Right cardiac atrium (tissue), 5 donors: ENCODE results near the gene HELZ2. TPM values are rescaled to one million over a fixed set of nuclear protein-coding genes. Genes with fewer than 3 reads are reported as not detected.
A peak's percentile ranks its signal among the peaks of the same experiment; 100 is the strongest.
"Not testable (repeated sequence)": the region's sequence is repeated elsewhere in the genome, so short reads cannot be mapped to it uniquely, and the experiment has no call there.

Experiments used
- ATAC-seq, 2 donors: fragments of 200-7000 bp; cut with Tn5 transposase; one replicate each; pipeline versions ENCODE4 v1.8.0 to v1.9.1; 2020; ENCODE audit warnings: moderate library complexity in 2 of 2, mild to moderate bottlenecking in 1 of 2
- DNase-seq, 3 donors: peaks; one replicate each; pipeline ENCODE4 v3.0.0-alpha.2; 2020
- H3K27ac ChIP-seq: one replicate; pipeline ENCODE4 v1.5.1; 2013; ENCODE audit warnings: mild to moderate bottlenecking, low read length, control low read depth, moderate library complexity
- H3K27me3 ChIP-seq: one replicate; pipeline ENCODE4 v1.6.1; 2013; ENCODE audit not compliant: control insufficient read depth, insufficient read depth
- H3K4me1 ChIP-seq: one replicate; pipeline ENCODE4 v1.6.1; 2013; ENCODE audit warnings: low read length; ENCODE audit not compliant: control insufficient read depth, insufficient read depth
- H3K4me3 ChIP-seq: one replicate; pipeline ENCODE4 v1.5.1; 2013; ENCODE audit warnings: low read length, control low read depth
- H3K9me3 ChIP-seq: one replicate; pipeline ENCODE4 v1.6.1; 2013; ENCODE audit warnings: low read length; ENCODE audit not compliant: control insufficient read depth
- WGBS: extraction: QIAGEN DNeasy Blood & Tissue Kit; methylation state at CpG from one replicate; pipeline ENCODE4 v1.1.7; 2013; 5-methylcytosine and 5-hydroxymethylcytosine counted together
- intact Hi-C, 4 donors: fragments of 100-400 bp; cut with DNase I; formaldehyde crosslinking; loops; one replicate each; pipeline versions ENCODE4 v1.11.0 to v1.14.0; 2022 to 2023
- polyA plus RNA-seq: library from polyadenylated mRNA; stranded (reverse); fragments of 200-250 nt; gene quantifications from one replicate; pipeline ENCODE4 v1.2.3, GENCODE V29; 2013
- total RNA-seq, 4 donors: library from RNA; stranded (reverse); fragmentation: NEBNext Ultra II Directional; extraction: Animal tissue kit (Norgen Biotek cat#: 25700); gene quantifications; one replicate each; pipeline ENCODE4 v1.2.1, GENCODE V29; 2021
- donor health status: healthy with polysubstance abuse.
- donor health status: DM: no; HTN: yes; CAD: no.
- donor health status: DM: no; HTN: no; CAD: no.
- donor health status: DM: no; HTN: yes; CAD: no; lungs with severe emphysema.
- donor health status: DM: yes; HTN: yes; CAD: no.

Gene HELZ2
- total and polyA plus RNA-seq, 5 donors, result 8.7 to 29.5 (median 15.7) TPM

GRCh38 chr20:63560856-63561609 is 13.0 kb downstream of the HELZ2 start:
- intact Hi-C loops, result no loop called here
- Histone ChIP-seq H3K27me3 (no peaks in the 10 kb centered on the region), H3K27ac (no peak overlapping the region), H3K9me3 (no peaks in the 10 kb centered on the region), H3K4me3 (no peak overlapping the region), H3K4me1 (no peaks in the 10 kb centered on the region)
- ATAC-seq, result no peak
- DNase-seq, result peak in 1 of 3 donors; percentile 38
- 95% methylated on average over 26 of the region's 26 CpGs for WGBS

DNA sequence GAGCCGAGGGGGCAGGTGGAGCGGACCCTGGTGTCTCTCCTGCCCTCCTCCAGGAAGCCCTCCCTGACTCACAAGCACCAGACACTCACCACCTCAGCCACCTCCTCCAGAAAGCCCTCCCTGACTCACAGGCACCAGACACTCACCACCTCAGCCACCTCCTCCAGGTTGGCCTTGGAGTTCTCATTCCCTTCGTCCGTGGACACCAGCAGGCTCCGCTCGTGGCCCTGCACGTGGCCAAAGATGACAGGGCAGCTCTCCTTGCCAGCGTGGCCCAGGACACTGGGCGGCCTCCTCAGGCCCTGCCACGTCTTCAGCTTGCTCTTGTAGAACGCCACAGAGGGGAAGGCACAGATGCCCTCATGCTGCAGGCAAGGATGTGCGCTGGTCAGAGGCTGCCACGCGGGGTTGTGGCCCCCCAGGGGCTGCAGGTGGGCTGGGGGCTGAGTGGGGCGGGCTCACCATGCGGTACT is 13.7 kb downstream of the HELZ2 start:
- DNase-seq (no peak), ATAC-seq (no peak)
- WGBS, result 96% methylated on average over 16 of the region's 16 CpGs
- Histone ChIP-seq H3K4me3 (no peak overlapping the region), H3K9me3 (no peaks in the 10 kb centered on the region), H3K4me1 (no peaks in the 10 kb centered on the region), H3K27me3 (no peaks in the 10 kb centered on the region), H3K27ac (no peak overlapping the region)
- intact Hi-C loops, result no loop called here

DNA sequence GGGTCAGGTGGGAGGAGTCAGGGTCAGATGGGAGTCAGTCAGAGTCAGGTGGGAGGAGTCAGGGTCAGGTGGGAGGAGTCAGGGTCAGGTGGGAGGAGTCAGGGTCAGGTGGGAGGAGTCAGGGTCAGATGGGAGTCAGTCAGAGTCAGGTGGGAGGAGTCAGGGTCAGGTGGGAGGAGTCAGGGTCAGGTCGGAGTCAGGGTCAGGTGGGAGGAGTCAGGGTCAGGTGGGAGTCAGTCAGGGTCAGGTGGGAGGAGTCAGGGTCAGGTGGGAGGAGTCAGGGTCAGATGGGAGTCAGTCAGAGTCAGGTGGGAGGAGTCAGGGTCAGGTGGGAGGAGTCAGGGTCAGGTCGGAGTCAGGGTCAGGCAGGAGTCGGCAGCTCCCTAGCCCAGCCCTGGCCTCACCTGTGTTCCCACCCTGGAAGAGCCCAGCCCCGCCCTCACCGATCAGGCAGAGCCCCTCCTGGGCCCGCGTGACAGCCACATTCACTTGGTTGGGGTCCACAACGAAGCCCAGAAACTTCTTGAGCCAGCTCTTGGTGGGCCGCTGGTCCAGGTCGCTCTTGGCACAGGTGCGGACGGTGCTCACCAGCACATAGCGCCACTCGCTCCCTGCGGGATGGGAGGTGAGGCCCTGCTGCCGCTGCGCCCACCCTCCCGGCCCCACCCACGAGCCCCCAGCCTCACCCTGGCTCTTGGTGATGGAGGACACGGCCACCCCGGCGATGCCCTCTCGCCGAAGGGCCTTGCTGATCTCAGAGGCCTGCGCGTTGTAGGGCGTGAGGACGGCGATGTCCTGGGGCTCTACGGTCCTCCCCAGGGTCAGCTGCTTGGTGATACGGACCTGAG is 14.3 kb downstream of the HELZ2 start:
- H3K4me3 ChIP-seq, H3K27ac ChIP-seq, H3K27me3 ChIP-seq, ATAC-seq, intact Hi-C loops, H3K4me1 ChIP-seq, H3K9me3 ChIP-seq: not testable (repeated sequence)
- DNase-seq, result peak in 1 of 3 donors; percentile 51
- 94% methylated on average over 30 of the region's 31 CpGs for WGBS

DNA sequence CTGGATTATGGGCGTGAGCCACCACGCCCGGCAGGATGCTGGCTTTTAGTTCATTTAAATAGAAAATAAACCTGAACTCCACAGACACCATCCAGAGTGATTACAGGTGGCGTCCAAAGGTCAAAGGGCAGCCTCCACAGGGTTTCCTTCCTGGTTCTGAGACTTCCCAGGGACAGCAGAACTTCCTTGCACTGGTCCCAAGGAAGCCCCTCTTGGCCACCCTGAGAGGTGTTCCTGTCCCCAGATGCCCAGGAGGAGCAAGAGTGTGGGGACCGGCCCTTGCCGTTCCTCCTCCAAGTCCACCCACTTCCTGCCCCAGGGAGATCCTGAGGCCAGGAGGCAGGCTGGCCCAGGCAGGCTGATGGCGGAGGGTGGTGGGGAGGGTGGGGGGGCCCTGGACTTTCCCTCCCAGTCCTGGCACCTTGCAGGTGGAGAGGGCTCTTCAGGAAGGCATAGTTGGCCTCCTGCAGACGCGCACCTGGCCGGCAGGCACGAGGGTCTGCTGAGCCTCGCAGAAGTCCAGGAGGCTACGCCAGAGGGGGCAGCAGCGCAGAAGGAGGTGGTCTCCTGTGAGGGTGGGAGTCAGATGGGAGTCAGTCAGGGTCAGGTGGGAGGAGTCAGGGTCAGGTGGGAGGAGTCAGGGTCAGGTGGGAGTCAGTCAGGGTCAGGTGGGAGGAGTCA is 15.1 kb downstream of the HELZ2 start:
- intact Hi-C loops, result no loop called here
- Histone ChIP-seq H3K4me1 (no peaks in the 10 kb centered on the region), H3K9me3 (no peaks in the 10 kb centered on the region), H3K27ac (no peak overlapping the region), H3K4me3 (no peak overlapping the region), H3K27me3 (no peaks in the 10 kb centered on the region)
- ATAC-seq (no peak), DNase-seq (no peak)
- WGBS, result 95% methylated on average over 14 of the region's 14 CpGs

GRCh38 chr20:63557481-63557891 is 16.6 kb downstream of the HELZ2 start:
- ATAC-seq (no peak), DNase-seq (no peak)
- no peak overlapping the region for H3K4me3 ChIP-seq
- H3K9me3 ChIP-seq, result no peaks in the 10 kb centered on the region
- H3K27me3 ChIP-seq, result no peaks in the 10 kb centered on the region
- intact Hi-C loops, result no loop called here
- no peaks in the 10 kb centered on the region for H3K4me1 ChIP-seq
- no peak overlapping the region for H3K27ac ChIP-seq
- WGBS, result 90% methylated on average over 19 of the region's 19 CpGs

DNA sequence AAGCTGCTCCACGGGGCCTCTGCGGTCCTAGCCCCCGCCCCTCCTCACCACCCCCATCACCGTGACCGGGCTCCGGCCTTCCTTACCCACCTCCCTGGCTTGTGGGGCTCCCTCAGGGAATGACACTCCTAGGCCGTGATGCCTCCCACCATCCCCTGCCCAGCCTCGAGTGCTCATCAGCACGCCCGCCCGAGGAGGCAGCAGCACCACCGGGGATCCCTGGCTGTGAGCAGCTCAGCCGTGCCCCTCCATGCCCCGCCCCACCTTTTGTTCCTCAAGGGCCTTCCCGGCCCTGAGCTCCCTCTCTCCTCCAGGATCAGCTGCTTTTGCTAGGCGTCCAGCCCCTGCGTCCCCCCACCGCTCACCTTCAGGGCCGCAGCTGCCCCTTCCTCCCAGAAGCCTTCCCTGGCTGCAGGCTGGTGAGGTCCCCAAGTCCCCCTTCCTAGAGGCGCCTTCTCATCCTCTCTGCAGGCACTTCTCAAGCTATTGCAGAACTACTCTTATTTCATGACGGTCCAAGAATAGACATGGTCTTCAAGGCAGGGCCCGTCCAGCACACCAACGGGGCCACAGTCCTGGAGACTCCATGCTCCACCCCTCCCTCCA is 17.1 kb downstream of the HELZ2 start:
- no peak overlapping the region for H3K27ac ChIP-seq
- no peaks in the 10 kb centered on the region for H3K9me3 ChIP-seq
- ATAC-seq, result no peak
- DNase-seq, result no peak
- whole genome bisulfite sequencing, result 66% methylated on average over 23 of the region's 23 CpGs
- H3K27me3 ChIP-seq, result no peaks in the 10 kb centered on the region
- intact Hi-C loops, result no loop called here
- H3K4me1 ChIP-seq, result no peaks in the 10 kb centered on the region
- H3K4me3 ChIP-seq, result no peak overlapping the region

DNA sequence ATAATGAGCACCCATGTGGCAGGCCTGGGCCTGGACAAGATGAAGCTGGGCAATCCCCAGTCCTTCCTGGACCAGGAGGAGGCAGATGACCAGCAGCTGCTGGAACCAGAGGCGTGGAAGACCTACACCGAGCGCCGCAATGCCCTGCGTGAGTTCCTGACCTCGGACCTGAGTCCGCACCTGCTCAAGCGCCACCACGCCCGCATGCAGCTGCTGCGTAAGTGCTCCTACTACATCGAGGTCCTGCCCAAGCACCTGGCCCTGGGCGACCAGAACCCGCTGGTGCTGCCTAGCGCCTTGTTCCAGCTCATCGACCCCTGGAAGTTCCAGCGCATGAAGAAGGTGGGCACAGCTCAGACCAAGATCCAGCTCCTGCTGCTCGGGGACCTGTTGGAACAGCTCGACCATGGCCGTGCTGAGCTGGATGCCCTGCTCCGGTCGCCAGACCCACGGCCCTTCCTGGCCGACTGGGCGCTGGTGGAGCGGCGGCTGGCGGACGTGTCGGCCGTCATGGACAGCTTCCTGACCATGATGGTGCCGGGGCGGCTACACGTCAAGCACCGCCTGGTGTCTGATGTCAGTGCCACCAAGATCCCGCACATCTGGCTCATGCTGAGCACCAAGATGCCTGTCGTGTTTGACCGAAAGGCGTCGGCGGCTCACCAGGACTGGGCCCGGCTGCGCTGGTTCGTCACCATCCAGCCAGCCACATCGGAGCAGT is 18.2 kb downstream of the HELZ2 start:
- ATAC-seq, result no peak
- WGBS, result 94% methylated on average over 45 of the region's 45 CpGs
- intact Hi-C loops, result no loop called here
- DNase-seq, result no peak
- H3K4me1 ChIP-seq, result no peaks in the 10 kb centered on the region
- no peak overlapping the region for H3K4me3 ChIP-seq
- no peaks in the 10 kb centered on the region for H3K9me3 ChIP-seq
- no peaks in the 10 kb centered on the region for H3K27me3 ChIP-seq
- H3K27ac ChIP-seq, result no peak overlapping the region

DNA sequence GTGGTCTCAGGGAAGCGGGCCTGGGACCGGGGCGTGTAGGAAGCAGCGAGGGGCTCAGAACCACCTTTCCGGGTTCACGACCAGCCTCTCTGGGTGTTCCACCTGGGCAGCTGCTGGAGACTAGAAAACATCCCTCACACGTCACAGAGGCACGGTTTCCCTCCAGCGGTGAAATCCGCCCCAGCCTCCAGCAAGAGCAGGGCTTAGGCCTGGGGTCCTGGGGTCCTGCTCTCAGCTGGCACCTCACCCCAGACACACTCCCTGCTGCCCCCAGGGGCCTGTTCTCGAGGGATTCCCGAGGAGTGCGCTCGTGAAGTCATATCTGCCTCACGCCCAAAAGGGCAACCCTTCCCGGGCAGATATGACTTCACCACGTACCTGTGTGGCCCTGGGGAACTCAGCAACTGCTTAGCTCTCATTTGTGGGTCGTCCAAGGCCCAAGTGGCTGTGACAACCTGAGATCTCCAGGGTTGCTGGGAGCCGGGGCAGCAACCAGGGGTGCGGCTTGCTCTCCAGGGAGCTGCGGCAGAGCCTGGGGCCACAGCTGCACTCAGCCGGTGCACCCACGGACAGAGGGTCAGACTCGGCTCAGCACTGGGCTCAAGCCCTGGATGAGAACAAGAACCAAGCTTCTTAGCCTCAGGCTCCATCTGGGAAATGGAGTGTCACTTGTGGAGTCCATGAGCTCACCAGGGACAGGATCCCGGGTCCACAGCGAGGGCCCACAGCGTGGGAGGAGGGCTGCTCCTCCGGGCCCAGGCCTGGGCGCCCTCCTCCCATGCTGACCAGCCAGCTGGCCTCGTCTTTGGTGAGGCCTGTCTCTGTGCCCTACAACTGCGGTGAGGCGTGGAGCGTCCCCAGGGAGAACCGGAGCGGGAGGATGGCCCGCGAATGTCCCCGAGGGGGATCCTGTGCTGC is 19.4 kb downstream of the HELZ2 start:
- DNase-seq, result no peak
- Histone ChIP-seq H3K9me3 (no peaks in the 10 kb centered on the region), H3K4me3 (peak overlapping the region; percentile 55), H3K27me3 (no peaks in the 10 kb centered on the region), H3K4me1 (no peaks in the 10 kb centered on the region), H3K27ac (no peak overlapping the region)
- ATAC-seq, result no peak
- intact Hi-C loops, result no loop called here
- 75% methylated on average over 38 of the region's 38 CpGs for WGBS

- H3K4me1 ChIP-seq, result no peaks in the 10 kb centered on the region
- peak within 1 kb of the TSS; percentile 55 for H3K4me3 ChIP-seq
- H3K9me3 ChIP-seq, result no peaks in the 10 kb centered on the region
- intact Hi-C loops, result no loop called here
- no peak within 1 kb of the TSS for H3K27ac ChIP-seq
- peak; percentile 28 to 63 for ATAC-seq
- DNase-seq, result peak; percentile 68 to 86 (median 79)
- WGBS, result 2% methylated on average over 34 of the region's 34 CpGs
- H3K27me3 ChIP-seq, result no peaks in the 10 kb centered on the region
Observed at GRCh38 chr20:63553933-63554290, 20.1 kb downstream of the HELZ2 start, which contains the start of gene FNDC11. FNDC11 (plus strand) TSS chr20:63554159; CDS start chr20:63555664, 1,505 bp downstream.
